HEK293 (cell line): ENCODE measurements around the gene ZNF358.

ENCODE experiments used
- CTCF ChIA-PET: fragments of 350-600 bp; formaldehyde crosslinking; extraction: SDS; loops from one replicate; lab custom pipeline; 2021; ENCODE audit warnings: antibody characterized with exemption; lab: Yijun Ruan, JAX
- POLR2A ChIA-PET: fragments of 300-600 bp; formaldehyde crosslinking; extraction: SDS; loops from one replicate; lab custom pipeline; 2020; ENCODE audit warnings: antibody characterized with exemption, inconsistent platforms; lab: Yijun Ruan, JAX
- H3K27ac ChIP-seq: fragments of 200-500 bp; sonication (Bioruptor generic); 2 replicates; pipeline ENCODE4 v1.5.1; 2014; ENCODE audit warnings: low read depth, low read length, control low read depth, inconsistent platforms; ENCODE audit errors: extremely low read depth
- H3K36me3 ChIP-seq, 2 experiments: fragments of 200-500 bp in 1 of 2; sonication (Bioruptor generic) in 1 of 2; 1 replicate in 1 of 2; 2 replicates in 1 of 2; pipeline ENCODE4 v1.5.1; 2014 to 2017; ENCODE audit warnings: inconsistent platforms in 2 of 2, low read length in 2 of 2; ENCODE audit not compliant: control insufficient read depth in 2 of 2, insufficient read depth in 1 of 2
- H3K4me1 ChIP-seq: fragments of 200-500 bp; sonication (Bioruptor generic); 2 replicates; pipeline ENCODE4 v1.5.1; 2014; ENCODE audit warnings: mild to moderate bottlenecking, low read length, inconsistent platforms; ENCODE audit not compliant: control insufficient read depth, insufficient read depth
- H3K4me3 ChIP-seq: 2 replicates; pipeline ENCODE4 v1.5.1; 2011; ENCODE audit warnings: low read depth, mild to moderate bottlenecking, control low read depth, low read length, moderate library complexity
- H3K9me3 ChIP-seq: fragments of 200-500 bp; sonication (Bioruptor generic); 2 replicates; pipeline ENCODE4 v1.5.1; 2014; ENCODE audit warnings: low read depth, low read length, inconsistent platforms; ENCODE audit not compliant: control insufficient read depth, insufficient read depth
- GLI2 ChIP-seq: fragments of 450-650 bp; formaldehyde crosslinking; IDR thresholded peaks from 2 replicates; pipeline ENCODE4; 2017; ENCODE audit warnings: missing biosample characterization, missing genetic modification characterization, low read depth, borderline replicate concordance
- KLF8 ChIP-seq: fragments of 450-650 bp; formaldehyde crosslinking; IDR thresholded peaks from 2 replicates; pipeline ENCODE4 v1.5.1; 2016; ENCODE audit warnings: missing biosample characterization, missing genetic modification characterization
- KLF9 ChIP-seq: fragments of 450-650 bp; formaldehyde crosslinking; IDR thresholded peaks from 2 replicates; pipeline ENCODE4 v1.5.1; 2016; ENCODE audit warnings: missing biosample characterization, missing genetic modification characterization, low read depth
- OSR2 ChIP-seq: fragments of 450-650 bp; formaldehyde crosslinking; IDR thresholded peaks from 2 replicates; pipeline ENCODE4 v1.5.1; 2016; ENCODE audit warnings: missing biosample characterization, missing genetic modification characterization
- REST ChIP-seq: fragments of 450-650 bp; formaldehyde crosslinking; IDR thresholded peaks from 2 replicates; pipeline ENCODE4 v1.5.1; 2016; ENCODE audit warnings: missing biosample characterization, missing genetic modification characterization
- ZBTB17 ChIP-seq: fragments of 450-650 bp; formaldehyde crosslinking; IDR thresholded peaks from 2 replicates; pipeline ENCODE4 v1.5.1; 2016; ENCODE audit warnings: missing biosample characterization, missing genetic modification characterization
- ZBTB48 ChIP-seq: fragments of 450-650 bp; formaldehyde crosslinking; IDR thresholded peaks from 2 replicates; pipeline ENCODE4 v1.5.1; 2016; ENCODE audit warnings: missing biosample characterization, missing genetic modification characterization
- ZNF23 ChIP-seq: fragments of 450-650 bp; formaldehyde crosslinking; IDR thresholded peaks from 2 replicates; pipeline ENCODE4 v1.5.1; 2016; ENCODE audit warnings: missing biosample characterization, missing genetic modification characterization, borderline replicate concordance
- ZNF280D ChIP-seq: fragments of 450-650 bp; formaldehyde crosslinking; IDR thresholded peaks from 2 replicates; pipeline ENCODE4 v1.5.1; 2016; ENCODE audit warnings: missing biosample characterization, missing genetic modification characterization
- ZNF48 ChIP-seq: fragments of 450-650 bp; formaldehyde crosslinking; IDR thresholded peaks from 2 replicates; pipeline ENCODE4 v1.5.1; 2016; ENCODE audit warnings: missing biosample characterization, missing genetic modification characterization
- ZNF610 ChIP-seq: fragments of 450-650 bp; formaldehyde crosslinking; IDR thresholded peaks from 2 replicates; pipeline ENCODE4 v1.5.1; 2016; ENCODE audit warnings: missing biosample characterization, missing genetic modification characterization, borderline replicate concordance
- ZNF645 ChIP-seq: fragments of 450-650 bp; formaldehyde crosslinking; IDR thresholded peaks from 2 replicates; pipeline ENCODE4; 2016; ENCODE audit warnings: missing biosample characterization, missing genetic modification characterization
- ZNF768 ChIP-seq: fragments of 450-650 bp; formaldehyde crosslinking; IDR thresholded peaks from 2 replicates; pipeline ENCODE4 v1.5.1; 2018; ENCODE audit warnings: missing biosample characterization, mild to moderate bottlenecking, missing genetic modification characterization
- TF ChIP-seq, protein P1 (sequence below): fragments of 450-650 bp; formaldehyde crosslinking; IDR thresholded peaks from 2 replicates; pipeline ENCODE4 v1.5.1; 2016; ENCODE audit warnings: missing biosample characterization, missing genetic modification characterization
- TF ChIP-seq, protein P2 (sequence below): sonication (generic); formaldehyde crosslinking; IDR thresholded peaks from 2 replicates; pipeline ENCODE4 v1.8.1; 2022; ENCODE audit warnings: mild to moderate bottlenecking, moderate library complexity, missing genetic modification reagents

Gene ZNF358

GRCh38 chr19:7560255-7560654, 44.4 kb downstream of the ZNF358 start:
- no peak overlapping the region for H3K4me3 ChIP-seq
- ChIA-PET CTCF (interaction anchor here (0.6 to 2.1 kb wide), 2 partner anchors 8 to 1839 kb away, joined by 6 read pairs; no protein-coding TSS in a partner anchor), POLR2A (interaction anchor here (0.5 kb wide), 1 partner anchor 100 kb away, joined by 3 read pairs; no protein-coding TSS in a partner anchor)
- TF ChIP-seq ZNF280D (peak; percentile 85), ZNF645 (tag by site-specific recombination) (no peak), ZNF23 (tag by site-specific recombination) (peak; percentile 94), ZBTB17 (peak; percentile 49; the same call in 1 of the 2 replicates)
- TF ChIP-seq, protein P1, sequence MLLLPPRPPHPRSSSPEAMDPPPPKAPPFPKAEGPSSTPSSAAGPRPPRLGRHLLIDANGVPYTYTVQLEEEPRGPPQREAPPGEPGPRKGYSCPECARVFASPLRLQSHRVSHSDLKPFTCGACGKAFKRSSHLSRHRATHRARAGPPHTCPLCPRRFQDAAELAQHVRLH: no peak
- H3K27ac ChIP-seq: no peak overlapping the region
- no peaks in the 10 kb centered on the region for H3K4me1 ChIP-seq
- no peaks in the 10 kb centered on the region for H3K9me3 ChIP-seq
- peaks cover 0 to 23% of the 10 kb centered on the region in 2 experiments; a peak in 2 of 3 replicates for H3K36me3 ChIP-seq

- Histone ChIP-seq H3K36me3 (peaks cover 0 to 23% of the 10 kb centered on the region in 2 experiments; a peak in 2 of 3 replicates), H3K4me1 (no peaks in the 10 kb centered on the region), H3K4me3 (no peak overlapping the region), H3K9me3 (no peaks in the 10 kb centered on the region), H3K27ac (no peak overlapping the region)
- ChIA-PET POLR2A (no interaction called here), CTCF (no interaction called here)
- TF ChIP-seq KLF8 (tag by site-specific recombination) (no peak), ZNF48 (tag by site-specific recombination) (no peak), ZBTB48 (tag by site-specific recombination) (no peak), GLI2 (no peak), ZNF768 (tag by site-specific recombination) (no peak), KLF9 (tag by site-specific recombination) (no peak), OSR2 (no peak)
- TF ChIP-seq, protein P2, sequence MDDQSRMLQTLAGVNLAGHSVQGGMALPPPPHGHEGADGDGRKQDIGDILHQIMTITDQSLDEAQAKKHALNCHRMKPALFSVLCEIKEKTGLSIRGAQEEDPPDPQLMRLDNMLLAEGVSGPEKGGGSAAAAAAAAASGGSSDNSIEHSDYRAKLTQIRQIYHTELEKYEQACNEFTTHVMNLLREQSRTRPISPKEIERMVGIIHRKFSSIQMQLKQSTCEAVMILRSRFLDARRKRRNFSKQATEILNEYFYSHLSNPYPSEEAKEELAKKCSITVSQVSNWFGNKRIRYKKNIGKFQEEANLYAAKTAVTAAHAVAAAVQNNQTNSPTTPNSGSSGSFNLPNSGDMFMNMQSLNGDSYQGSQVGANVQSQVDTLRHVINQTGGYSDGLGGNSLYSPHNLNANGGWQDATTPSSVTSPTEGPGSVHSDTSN: no peak
Observed at GRCh38 chr19:7561325-7561724, 45.4 kb downstream of the ZNF358 start.

DNA sequence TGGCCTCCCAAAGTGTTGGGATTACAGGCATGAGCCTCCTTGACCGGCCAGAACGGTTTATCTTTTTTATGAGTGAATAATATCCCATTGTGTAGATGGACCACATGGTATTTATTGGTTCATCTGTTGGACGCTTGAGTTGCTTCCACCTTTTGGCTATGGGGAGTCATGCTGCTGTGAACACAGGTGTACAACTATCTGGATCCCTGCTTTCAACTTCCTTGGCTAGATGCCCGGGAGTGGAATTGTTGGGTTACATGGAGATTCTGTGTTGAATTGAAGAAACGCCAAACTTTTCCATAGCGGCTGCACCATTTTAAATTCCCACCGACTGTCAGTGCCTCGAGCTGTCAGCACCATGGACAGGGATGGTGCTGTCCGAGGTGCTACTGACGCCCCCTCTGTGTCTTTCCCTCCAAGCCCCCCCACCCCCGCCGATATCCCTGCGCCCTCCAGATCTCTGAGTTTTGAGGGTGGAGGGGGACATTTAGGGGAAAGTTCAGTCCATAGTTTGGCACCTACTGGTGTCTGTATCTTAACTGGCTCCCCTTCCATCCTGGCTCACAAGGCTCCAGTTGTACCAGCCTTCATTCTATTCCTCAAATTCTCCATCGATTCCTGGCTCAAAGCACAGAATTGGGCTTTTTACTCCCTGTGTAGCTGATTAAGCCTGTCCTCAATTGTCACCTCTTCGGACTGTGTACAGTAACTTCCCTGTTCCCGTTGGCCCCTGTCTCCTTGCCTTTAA, 46.9 kb downstream of the ZNF358 start:
- Histone ChIP-seq H3K9me3 (no peaks in the 10 kb centered on the region), H3K27ac (no peak overlapping the region)
- CTCF ChIA-PET: interaction anchor here (0.6 kb wide), 1 partner anchor 229 kb away, joined by 3 read pairs; no protein-coding TSS in a partner anchor

More for the DNA sequence above, 46.9 kb downstream of the ZNF358 start:
- TF ChIP-seq ZNF610 (tag by site-specific recombination) (no peak), REST (tag by site-specific recombination) (peak; percentile 100)
- POLR2A ChIA-PET: interaction anchor here (0.7 kb wide), 1 partner anchor 381 kb away, joined by 3 read pairs; the partner anchor contains the start of gene TIMM44
- Histone ChIP-seq H3K36me3 (peaks cover 0 to 12% of the 10 kb centered on the region in 2 experiments; a peak in 2 of 3 replicates), H3K4me3 (no peak overlapping the region), H3K4me1 (no peaks in the 10 kb centered on the region)
